Osteoblast (primary cell): ENCODE data around the gene GNG12. TPM values are rescaled to one million over a fixed set of nuclear protein-coding genes. Genes with fewer than 3 reads are reported as not detected.

Source experiments
- DNase-seq: peaks from one replicate; pipeline ENCODE4 v3.0.0; 2011; ENCODE audit warnings: low spot score, mixed read lengths; ENCODE audit not compliant: insufficient read length; ENCODE audit errors: missing footprints
- H2AFZ ChIP-seq: 2 replicates; pipeline ENCODE4 v1.6.0; 2011; ENCODE audit warnings: mild to moderate bottlenecking, low read length
- H3K27ac ChIP-seq: 2 replicates; pipeline ENCODE4 v1.5.1; 2011; ENCODE audit warnings: mild to moderate bottlenecking, low read depth, low read length, moderate library complexity
- H3K27me3 ChIP-seq: 2 replicates; pipeline ENCODE4 v1.6.0; 2012; ENCODE audit warnings: mild to moderate bottlenecking, control low read depth, inconsistent platforms, low read length, moderate library complexity; ENCODE audit not compliant: insufficient read depth
- H3K36me3 ChIP-seq: 2 replicates; pipeline ENCODE4 v1.5.1; 2011; ENCODE audit warnings: mild to moderate bottlenecking, low read length, control low read depth, moderate library complexity; ENCODE audit not compliant: insufficient read depth
- H3K4me1 ChIP-seq: 2 replicates; pipeline ENCODE4 v1.5.1; 2011; ENCODE audit warnings: mild to moderate bottlenecking, low read length, control low read depth, moderate library complexity; ENCODE audit not compliant: insufficient read depth
- H3K4me2 ChIP-seq: 2 replicates; pipeline ENCODE4 v1.6.0; 2011; ENCODE audit warnings: mild to moderate bottlenecking, low read length; ENCODE audit not compliant: insufficient read depth
- H3K4me3 ChIP-seq: fragments of 200-600 bp; sonication (generic); 3 replicates; pipeline ENCODE4 v1.5.1; 2012; ENCODE audit warnings: mild to moderate bottlenecking, low read length, inconsistent platforms; ENCODE audit not compliant: insufficient read depth
- H3K79me2 ChIP-seq: 2 replicates; pipeline ENCODE4 v1.6.0; 2012; ENCODE audit warnings: mild to moderate bottlenecking, low read length, control low read depth, inconsistent platforms; ENCODE audit not compliant: insufficient read depth
- H3K9me3 ChIP-seq: 2 replicates; pipeline ENCODE4 v1.5.1; 2011; ENCODE audit warnings: low read depth, low read length, control low read depth
- H4K20me1 ChIP-seq: 2 replicates; pipeline ENCODE4 v1.6.0; 2012; ENCODE audit warnings: mild to moderate bottlenecking, low read length, control low read depth; ENCODE audit not compliant: insufficient read depth
- CTCF ChIP-seq: IDR thresholded peaks from 2 replicates; pipeline ENCODE4 v1.5.1; 2011; ENCODE audit warnings: mild to moderate bottlenecking, low read depth, low read length, moderate library complexity; ENCODE audit errors: extremely low read depth
- total RNA-seq: library from RNA; depleted of rRNA; stranded (reverse); fragments of >200 nt; gene quantifications from 2 replicates; pipeline ENCODE4 v1.2.3, GENCODE V29; 2012

Gene GNG12
- total RNA-seq, 1 donor, result 219 TPM

- Histone ChIP-seq H2AFZ (no peak overlapping the region), H3K4me2 (peak overlapping the region; percentile 81), H3K4me1 (peaks cover 46% of the 10 kb centered on the region), H3K4me3 (peak overlapping the region; percentile 58), H3K36me3 (peaks cover 24% of the 10 kb centered on the region), H3K27ac (peak overlapping the region; percentile 89), H3K27me3 (no peaks in the 10 kb centered on the region), H4K20me1 (peaks cover 50% of the 10 kb centered on the region), H3K79me2 (peaks cover 91% of the 10 kb centered on the region), H3K9me3 (no peaks in the 10 kb centered on the region)
- peak; percentile 73 for TF ChIP-seq CTCF
- peak; percentile 79 for DNase-seq
Observed at GRCh38 chr1:67766141-67766978, 66.9 kb downstream of the GNG12 start.

- peaks cover 80% of the 10 kb centered on the region for H3K79me2 ChIP-seq
- H3K4me2 ChIP-seq, result no peak overlapping the region
- no peak overlapping the region for H3K27ac ChIP-seq
- no peak for DNase-seq
- H3K36me3 ChIP-seq, result peaks cover 16% of the 10 kb centered on the region
- H3K4me1 ChIP-seq, result peaks cover 50% of the 10 kb centered on the region
- no peak for TF ChIP-seq CTCF
- H3K9me3 ChIP-seq, result no peaks in the 10 kb centered on the region
- no peak overlapping the region for H2AFZ ChIP-seq
- H4K20me1 ChIP-seq, result peaks cover 39% of the 10 kb centered on the region
- H3K27me3 ChIP-seq, result no peaks in the 10 kb centered on the region
- H3K4me3 ChIP-seq, result no peak overlapping the region
Observed at GRCh38 chr1:67764633-67765032, 68.6 kb downstream of the GNG12 start.

- peaks cover 6% of the 10 kb centered on the region for H3K36me3 ChIP-seq
- no peak overlapping the region for H3K27ac ChIP-seq
- H3K9me3 ChIP-seq, result no peaks in the 10 kb centered on the region
- peaks cover 78% of the 10 kb centered on the region for H3K79me2 ChIP-seq
- H3K4me3 ChIP-seq, result no peak overlapping the region
- no peak overlapping the region for H2AFZ ChIP-seq
- no peaks in the 10 kb centered on the region for H3K27me3 ChIP-seq
- H4K20me1 ChIP-seq, result peaks cover 19% of the 10 kb centered on the region
- H3K4me1 ChIP-seq, result peaks cover 51% of the 10 kb centered on the region
- H3K4me2 ChIP-seq, result no peak overlapping the region
- no peak for TF ChIP-seq CTCF
- no peak for DNase-seq
Observed at GRCh38 chr1:67761730-67762129, 71.5 kb downstream of the GNG12 start.

- Histone ChIP-seq H3K27ac (no peak overlapping the region), H3K4me2 (no peak overlapping the region), H3K36me3 (peaks cover 6% of the 10 kb centered on the region), H3K4me3 (no peak overlapping the region), H3K4me1 (peaks cover 45% of the 10 kb centered on the region), H2AFZ (no peak overlapping the region), H4K20me1 (peaks cover 22% of the 10 kb centered on the region), H3K79me2 (peaks cover 81% of the 10 kb centered on the region), H3K27me3 (no peaks in the 10 kb centered on the region), H3K9me3 (no peaks in the 10 kb centered on the region)
- DNase-seq, result no peak
- no peak for TF ChIP-seq CTCF
Observed at GRCh38 chr1:67761091-67761490, 72.2 kb downstream of the GNG12 start.
